IPS-18c (cell line): ENCODE results near the gene SLC9C1.

ENCODE experiments used
- H3K4me3 ChIP-seq: 2 replicates; pipeline ENCODE4 v1.7.0; 2013; ENCODE audit warnings: low read depth, mild to moderate bottlenecking, low read length, moderate library complexity; ENCODE audit not compliant: insufficient read depth
- H3K9me3 ChIP-seq: one replicate; pipeline ENCODE4 v1.6.1; 2013; ENCODE audit warnings: mild to moderate bottlenecking, low read length, moderate library complexity; ENCODE audit not compliant: control insufficient read depth, insufficient read depth

The SLC9C1 gene

GRCh38 chr3:112141293-112141692 is 152.7 kb downstream of the SLC9C1 start:
- Histone ChIP-seq H3K9me3 (no peaks in the 10 kb centered on the region), H3K4me3 (no peak overlapping the region)

- H3K4me3 ChIP-seq, result no peak overlapping the region
- no peaks in the 10 kb centered on the region for H3K9me3 ChIP-seq
These were observed 153.4 kb downstream of the SLC9C1 start for GRCh38 chr3:112140584-112140983.

GRCh38 chr3:112138219-112138969 is 155.6 kb downstream of the SLC9C1 start:
- no peak overlapping the region for H3K4me3 ChIP-seq
- H3K9me3 ChIP-seq, result no peaks in the 10 kb centered on the region

GRCh38 chr3:112137781-112138180 is 156.2 kb downstream of the SLC9C1 start:
- Histone ChIP-seq H3K9me3 (no peaks in the 10 kb centered on the region), H3K4me3 (no peak overlapping the region)

GRCh38 chr3:112136959-112137693 is 156.9 kb downstream of the SLC9C1 start:
- no peaks in the 10 kb centered on the region for H3K9me3 ChIP-seq
- H3K4me3 ChIP-seq, result no peak overlapping the region

- Histone ChIP-seq H3K4me3 (no peak overlapping the region), H3K9me3 (no peaks in the 10 kb centered on the region)
These were observed 158.0 kb downstream of the SLC9C1 start for GRCh38 chr3:112136046-112136445.

- H3K9me3 ChIP-seq, result no peaks in the 10 kb centered on the region
- H3K4me3 ChIP-seq, result no peak overlapping the region
These were observed 159.5 kb downstream of the SLC9C1 start for GRCh38 chr3:112134335-112135124.

GRCh38 chr3:112133626-112134334 is 160.2 kb downstream of the SLC9C1 start:
- H3K9me3 ChIP-seq, result no peaks in the 10 kb centered on the region
- no peak overlapping the region for H3K4me3 ChIP-seq

GRCh38 chr3:112132975-112133448 is 161.0 kb downstream of the SLC9C1 start, which contains the start of gene GCSAM:
TSS of gene GCSAM (minus strand) at chr3:112133248. CDS start at chr3:112133120, 128 bp downstream.
- no peak within 1 kb of the TSS for H3K4me3 ChIP-seq
- no peaks in the 10 kb centered on the region for H3K9me3 ChIP-seq

GRCh38 chr3:112132554-112132953 is 161.5 kb downstream of the SLC9C1 start:
- Histone ChIP-seq H3K9me3 (no peaks in the 10 kb centered on the region), H3K4me3 (no peak overlapping the region)

- H3K4me3 ChIP-seq, result no peak overlapping the region
These were observed 161.9 kb downstream of the SLC9C1 start for GRCh38 chr3:112132088-112132487.

GRCh38 chr3:112131111-112131510 is 162.9 kb downstream of the SLC9C1 start:
- no peaks in the 10 kb centered on the region for H3K9me3 ChIP-seq
- H3K4me3 ChIP-seq, result no peak overlapping the region

More at GRCh38 chr3:112132088-112132487, 161.9 kb downstream of the SLC9C1 start:
- no peaks in the 10 kb centered on the region for H3K9me3 ChIP-seq

- Histone ChIP-seq H3K4me3 (no peak overlapping the region), H3K9me3 (no peaks in the 10 kb centered on the region)
These were observed 163.4 kb downstream of the SLC9C1 start for GRCh38 chr3:112130638-112130993.

GRCh38 chr3:112129925-112130637 is 163.9 kb downstream of the SLC9C1 start:
- Histone ChIP-seq H3K4me3 (no peak overlapping the region), H3K9me3 (no peaks in the 10 kb centered on the region)

GRCh38 chr3:112128843-112129727 is 164.9 kb downstream of the SLC9C1 start:
- no peaks in the 10 kb centered on the region for H3K9me3 ChIP-seq
- H3K4me3 ChIP-seq, result no peak overlapping the region
